K562 (cell line): ENCODE results near the gene ST7. TPM values are rescaled to one million over a fixed set of nuclear protein-coding genes. Genes with fewer than 3 reads are reported as not detected.

Source experiments
- ARNT ChIP-seq, 2 experiments: fragments of 450-650 bp; IDR thresholded peaks; 2 replicates each; pipeline ENCODE4 v1.6.1; 2016; ENCODE audit warnings: mild to moderate bottlenecking in 1 of 2
- CREB1 ChIP-seq, 2 experiments: sonication (generic) in 1 of 2; formaldehyde crosslinking in 1 of 2; IDR thresholded peaks; 2 replicates each; pipeline versions ENCODE4 v1.6.1 to v1.8.0; 2012 to 2022; ENCODE audit warnings: inconsistent platforms in 1 of 2, mild to moderate bottlenecking in 1 of 2, missing genetic modification reagents in 1 of 2, moderate library complexity in 1 of 2
- CTBP1 ChIP-seq: fragments of 450-650 bp; IDR thresholded peaks from 2 replicates; pipeline ENCODE4 v1.6.1; 2016; ENCODE audit warnings: borderline replicate concordance
- DMBX1 ChIP-seq: fragments of 250-450 bp; sonication (Bioruptor Pico); IDR thresholded peaks from 2 replicates; pipeline ENCODE4 v1.8.0; 2022; ENCODE audit warnings: inconsistent platforms, mild to moderate bottlenecking, moderate library complexity, borderline replicate concordance
- ID3 ChIP-seq, 2 experiments: fragments of 250-450 bp in 1 of 2; fragments of 450-650 bp in 1 of 2; sonication (Bioruptor Pico) in 1 of 2; IDR thresholded peaks; 2 replicates each; pipeline versions ENCODE4 v1.6.1 to v1.8.0; 2016 to 2021; ENCODE audit warnings: mild to moderate bottlenecking in 2 of 2, moderate library complexity in 2 of 2, missing compliant biosample characterization in 1 of 2, missing genetic modification characterization in 1 of 2
- MXI1 ChIP-seq: IDR thresholded peaks from 2 replicates; pipeline ENCODE4 v1.6.1; 2011; ENCODE audit warnings: low read depth, mild to moderate bottlenecking, improper control_type of control experiment, low read length
- MYC ChIP-seq, 2 experiments: fragments of 250-450 bp in 1 of 2; sonication (Bioruptor Pico) in 1 of 2; IDR thresholded peaks; 2 replicates each; pipeline versions ENCODE4 v1.5.1 to v1.6.1; 2012 to 2021; ENCODE audit warnings: low read depth in 2 of 2, borderline replicate concordance in 1 of 2, improper control_type of control experiment in 1 of 2, low read length in 1 of 2, mild to moderate bottlenecking in 1 of 2, moderate library complexity in 1 of 2
- NUFIP1 ChIP-seq: fragments of 450-650 bp; IDR thresholded peaks from 2 replicates; pipeline ENCODE4 v1.6.1; 2018; ENCODE audit not compliant: partially characterized antibody
- PBX2 ChIP-seq, 2 experiments: IDR thresholded peaks in 1 of 2; conservative IDR thresholded peaks in 1 of 2; 2 replicates each; pipeline ENCODE4 v1.6.1; 2016; ENCODE audit warnings: low read depth in 2 of 2, mild to moderate bottlenecking in 1 of 2, missing compliant biosample characterization in 1 of 2, missing genetic modification characterization in 1 of 2, moderate library complexity in 1 of 2
- RAD51 ChIP-seq: fragments of 450-650 bp; IDR thresholded peaks from 2 replicates; pipeline ENCODE4 v1.7.1; 2016; ENCODE audit warnings: low read depth, mild to moderate bottlenecking, borderline replicate concordance
- RBM25 ChIP-seq: fragments of 200-400 bp; formaldehyde crosslinking; IDR thresholded peaks from 2 replicates; pipeline ENCODE4 v1.6.1; 2018; ENCODE audit warnings: low read length, low read depth, moderate library complexity; ENCODE audit not compliant: severe bottlenecking
- SMARCE1 ChIP-seq: fragments of 450-650 bp; IDR thresholded peaks from 2 replicates; pipeline ENCODE4 v1.7.1; 2016; ENCODE audit warnings: mild to moderate bottlenecking
- SRF ChIP-seq, 2 experiments: fragments of 250-450, 450-650 bp in 1 of 2; sonication (Bioruptor Pico) in 1 of 2; sonication (generic) in 1 of 2; formaldehyde crosslinking; IDR thresholded peaks; 2 replicates each; pipeline versions ENCODE4 v1.5.0 to v1.5.1; 2020 to 2022; ENCODE audit warnings: mild to moderate bottlenecking in 1 of 2, missing genetic modification reagents in 1 of 2
- TAF7 ChIP-seq: fragments of 450-650 bp; IDR thresholded peaks from 2 replicates; pipeline ENCODE4 v1.6.1; 2016; ENCODE audit warnings: missing genetic modification characterization, missing compliant biosample characterization
- TAF9B ChIP-seq: fragments of 450-650 bp; IDR thresholded peaks from 2 replicates; pipeline ENCODE4 v1.6.1; 2018; ENCODE audit warnings: mild to moderate bottlenecking; ENCODE audit not compliant: partially characterized antibody
- TEAD4 ChIP-seq, 2 experiments: sonication (generic) in 1 of 2; formaldehyde crosslinking in 1 of 2; IDR thresholded peaks; 2 replicates each; pipeline versions ENCODE4 v1.6.1 to v1.8.0; 2012 to 2022; ENCODE audit warnings: borderline replicate concordance in 1 of 2, inconsistent platforms in 1 of 2, low read length in 1 of 2, mild to moderate bottlenecking in 1 of 2, missing genetic modification reagents in 1 of 2
- TRIM24 ChIP-seq, 2 experiments: fragments of 450-650 bp; IDR thresholded peaks; 2 replicates each; pipeline ENCODE4 v1.6.1; 2016
- ZBTB1 ChIP-seq: sonication (generic); formaldehyde crosslinking; IDR thresholded peaks from 2 replicates; pipeline ENCODE4 v1.8.1; 2023; ENCODE audit warnings: missing genetic modification reagents, low read depth, mild to moderate bottlenecking, borderline replicate concordance
- ZNF592 ChIP-seq: fragments of 450-650 bp; IDR thresholded peaks from 2 replicates; pipeline ENCODE4 v1.6.1; 2017; ENCODE audit warnings: antibody characterized with exemption, mild to moderate bottlenecking
- polyA plus RNA-seq, 8 experiments: library from polyadenylated mRNA; depleted of rRNA in 4 of 8; stranded (reverse) in 5 of 8; unstranded in 3 of 8; fragments of >200 nt; fragmentation: Nextera tagmentation in 2 of 8; fragmentation: Illumina TruSeq in 1 of 8; extraction: Ambion mirVana in 2 of 8; extraction: Trizol in 1 of 8; gene quantifications; 2 replicates each; pipeline versions ENCODE4 v1.2.1 to v1.2.3, GENCODE V29; 2011 to 2014; ENCODE audit warnings: inconsistent platforms in 1 of 8, missing spikeins in 1 of 8
- total RNA-seq, 7 experiments: library from RNA; depleted of rRNA in 6 of 7; stranded (reverse); fragments of >200 nt in 6 of 7; fragmentation: Illumina TruSeq in 2 of 7; extraction: Trizol in 2 of 7; gene quantifications; 2 replicates each; pipeline versions ENCODE4 v1.2.1 to v1.2.3, GENCODE V29; 2011 to 2021; ENCODE audit warnings: low replicate concordance in 1 of 7

ST7 gene
- total and polyA plus RNA-seq, 9 of the 15 experiments (the other 6 are each of a cell fraction or from before 2014, with no cell fraction given): 23.9 to 56.3 (median 36.9) TPM

DNA sequence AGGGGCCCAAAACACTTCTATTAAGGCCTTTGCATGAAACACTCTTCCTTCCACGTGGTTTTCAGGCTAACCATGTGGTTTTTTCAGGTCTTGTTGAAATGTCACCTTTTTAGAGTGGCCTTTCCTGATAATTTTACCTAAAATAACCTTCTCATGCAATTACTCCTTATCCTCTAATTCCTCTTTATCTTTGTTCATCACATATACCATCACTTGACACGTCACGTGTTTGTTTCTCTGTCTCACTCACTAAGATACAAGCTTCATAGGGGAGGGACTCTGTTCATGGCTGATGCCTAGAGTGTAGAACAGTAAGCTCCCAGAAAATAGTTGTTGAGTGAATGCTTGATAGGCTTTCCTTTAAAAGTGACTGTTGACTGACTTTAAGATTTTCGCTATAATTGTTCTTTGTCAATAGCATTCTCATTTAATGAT lies 63.7 kb downstream of the ST7 start (continued):
- TF ChIP-seq DMBX1 (CRISPR knock-in tag): 0 out of 2 replicates have a peak, but pooled peaks have one; percentile 38
- TF ChIP-seq PBX2 (CRISPR knock-in tag; IDR thresholded peaks at IDR 0.05; ENCODE audit: low read depth): no peak
- TF ChIP-seq PBX2 (tag; conservative IDR thresholded peaks at IDR 0.05; ENCODE audit: low read depth): peak; percentile 66
- no peak for TF ChIP-seq ID3 (CRISPR knock-in tag; IDR thresholded peaks at IDR 0.05)
- TF ChIP-seq ID3 (tag; IDR thresholded peaks at IDR 0.05): no peak
- TF ChIP-seq MYC (IDR thresholded peaks at IDR 0.05; ENCODE audit: low read depth, low read length): peak; percentile 95
- TF ChIP-seq MYC (CRISPR knock-in tag; IDR thresholded peaks at IDR 0.05; ENCODE audit: borderline replicate concordance, low read depth): no peak
- TF ChIP-seq CTBP1: peak; percentile 62; the same call in 1 of the 2 replicates
- no peak for TF ChIP-seq TRIM24 (IDR thresholded peaks at IDR 0.05)
- TF ChIP-seq NUFIP1: peak; percentile 15
- TF ChIP-seq RAD51: peak; percentile 91
- peak; percentile 53 for TF ChIP-seq TEAD4 (IDR thresholded peaks at IDR 0.05; ENCODE audit: low read length)
- TF ChIP-seq TEAD4 (CRISPR knock-in tag; IDR thresholded peaks at IDR 0.05; ENCODE audit: borderline replicate concordance): no peak
- peak; percentile 37 for TF ChIP-seq RBM25
- no peak for TF ChIP-seq ZBTB1 (CRISPR knock-in tag)
- TF ChIP-seq MXI1: peak; percentile 84
- TF ChIP-seq TAF7 (tag): no peak
- TF ChIP-seq SMARCE1: 0 out of 2 replicates have a peak, but pooled peaks have one; percentile 29
- TF ChIP-seq ARNT (IDR thresholded peaks at IDR 0.05): 0 out of 4 replicates have a peak, but pooled peaks of 1 of the 2 experiments have one; percentile 32
- no peak for TF ChIP-seq CREB1 (IDR thresholded peaks at IDR 0.05)
- TF ChIP-seq CREB1 (CRISPR knock-in tag; IDR thresholded peaks at IDR 0.05): 0 out of 2 replicates have a peak, but pooled peaks have one; percentile 53
- TF ChIP-seq ZNF592: peak; percentile 92
- TF ChIP-seq TAF9B: peak; percentile 52
- TF ChIP-seq SRF (CRISPR knock-in tag; IDR thresholded peaks at IDR 0.05): 0 out of 4 replicates have a peak, but pooled peaks of 1 of the 2 experiments have one; percentile 37
